A549 (cell line): Measurements from ENCODE around the gene POLR2H.

Source experiments
- CHD4 ChIP-seq: fragments of 200-600 bp; sonication (generic); IDR thresholded peaks from 2 replicates; pipeline ENCODE4 v1.6.1; 2016; ENCODE audit warnings: antibody characterized with exemption, mild to moderate bottlenecking, borderline replicate concordance
- POLR2A ChIP-seq: IDR thresholded peaks from 2 replicates; pipeline ENCODE4 v1.6.1; 2012; ENCODE audit warnings: mild to moderate bottlenecking, low read length
- POLR2AphosphoS2 ChIP-seq: conservative IDR thresholded peaks from 2 replicates; pipeline ENCODE4 v1.6.1; 2012; ENCODE audit warnings: low read length, improper control_type of control experiment, inconsistent platforms
- RAD21 ChIP-seq, 2 experiments: fragments of >200 bp in 1 of 2; sonication (Bioruptor Twin) in 1 of 2; formaldehyde crosslinking in 1 of 2; IDR thresholded peaks in 1 of 2; conservative IDR thresholded peaks in 1 of 2; 2 replicates in 1 of 2; 3 replicates in 1 of 2; pipeline ENCODE4 v1.6.1; 2012 to 2018; ENCODE audit warnings: inconsistent platforms in 1 of 2
- RCOR1 ChIP-seq: fragments of 150-350 bp; IDR thresholded peaks from 2 replicates; pipeline ENCODE4 v1.6.1; 2014; ENCODE audit warnings: antibody characterized with exemption, low read length, low read depth

GRCh38 chr3:184384342-184384741 is 22.8 kb downstream of the POLR2H start:
- TF ChIP-seq RAD21 (conservative IDR thresholded peaks at IDR 0.05 in 1 of 2, IDR thresholded peaks at IDR 0.05 in 1 of 2) (no peak), RCOR1 (no peak), POLR2AphosphoS2 (no peak), POLR2A (no peak), CHD4 (no peak)
